ENCODE measurements around the gene SOD3.

SOD3 gene

GRCh38 chr4:24801136-24801855, 5.9 kb downstream of the SOD3 start:
- no peak for DNase-seq

DNA sequence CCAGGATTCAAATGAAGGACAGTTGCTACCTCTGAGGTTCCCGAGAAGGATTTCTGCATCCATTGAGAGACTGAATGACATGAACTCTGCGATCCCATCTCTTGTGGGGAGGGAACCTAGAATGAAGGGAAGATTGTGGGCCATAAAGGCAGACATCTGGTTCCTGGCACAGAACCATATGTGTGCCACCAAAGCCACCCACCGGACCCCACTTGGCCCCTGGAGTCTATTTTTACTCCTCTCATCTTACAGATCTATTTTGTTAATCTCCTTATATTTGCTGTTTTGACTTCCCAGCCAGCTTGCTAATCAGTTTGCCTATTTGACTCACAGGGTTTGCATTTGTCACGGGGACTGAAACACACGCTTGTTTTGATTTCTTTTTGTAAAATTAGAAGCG, 7.3 kb downstream of the SOD3 start:
- DNase-seq: no peak

GRCh38 chr4:24805067-24805466, 9.7 kb downstream of the SOD3 start:
- DNase-seq: no peak

GRCh38 chr4:24805566-24805965, 10.2 kb downstream of the SOD3 start:
- DNase-seq: no peak

DNA sequence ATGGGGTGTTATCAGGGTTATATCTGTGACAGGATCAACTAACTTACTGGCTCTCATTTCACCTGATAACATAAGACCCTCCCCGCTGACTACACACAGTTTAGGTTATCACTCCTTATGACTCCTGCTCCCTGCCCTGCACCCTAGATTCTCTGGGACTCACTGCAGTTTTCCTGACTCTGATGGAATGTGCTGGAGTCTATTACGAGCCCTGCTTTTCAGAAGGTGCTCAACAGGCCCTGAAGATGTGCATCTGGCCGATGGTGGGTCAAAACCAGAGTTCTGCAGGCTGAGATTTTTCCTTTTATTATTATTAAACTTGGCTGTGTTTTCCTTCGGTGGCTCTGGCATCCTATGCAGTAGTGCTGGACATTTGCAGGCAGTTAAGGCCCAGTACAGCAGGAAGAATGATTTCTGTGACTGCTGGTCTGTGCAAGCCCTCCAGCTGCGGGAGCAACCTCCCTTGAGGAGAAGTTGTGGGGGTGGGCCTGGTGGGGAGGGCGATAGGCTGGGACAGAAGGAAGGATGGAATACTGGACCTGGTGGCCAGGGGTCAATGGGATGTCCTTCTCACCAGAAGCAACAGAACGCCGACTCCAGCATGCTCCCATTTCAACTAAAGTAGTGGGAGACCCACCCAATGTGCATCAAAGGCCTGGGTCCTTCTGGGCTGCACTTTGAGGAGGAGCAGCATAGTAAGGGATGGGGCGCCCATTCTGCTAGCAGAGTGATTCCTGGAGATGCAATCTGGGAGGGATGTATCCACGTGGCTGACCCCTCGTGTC, 11.0 kb downstream of the SOD3 start:
- no peak for DNase-seq

GRCh38 chr4:24807611-24808010, 12.2 kb downstream of the SOD3 start:
- no peak for DNase-seq

DNA sequence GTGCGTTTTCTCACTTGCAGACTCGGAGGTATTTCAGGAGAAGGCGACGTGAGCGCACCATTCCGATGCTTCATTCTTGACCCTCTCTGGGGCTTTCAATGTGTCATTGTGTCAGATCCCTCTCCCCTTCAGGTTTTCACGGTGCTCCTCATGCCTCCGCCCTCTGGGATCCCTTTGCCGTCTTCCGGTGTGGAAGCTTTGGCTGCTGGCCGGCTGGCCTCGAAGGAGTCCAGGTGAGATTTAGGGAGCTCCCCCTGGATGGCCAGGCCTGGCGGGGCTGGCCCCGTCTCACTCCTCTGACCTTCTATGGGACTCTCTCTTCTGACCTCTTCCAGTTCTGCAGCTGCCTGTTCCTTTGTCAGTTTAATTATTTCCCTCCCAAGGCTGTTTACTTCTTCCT, 12.9 kb downstream of the SOD3 start:
- DNase-seq: no peak

DNA sequence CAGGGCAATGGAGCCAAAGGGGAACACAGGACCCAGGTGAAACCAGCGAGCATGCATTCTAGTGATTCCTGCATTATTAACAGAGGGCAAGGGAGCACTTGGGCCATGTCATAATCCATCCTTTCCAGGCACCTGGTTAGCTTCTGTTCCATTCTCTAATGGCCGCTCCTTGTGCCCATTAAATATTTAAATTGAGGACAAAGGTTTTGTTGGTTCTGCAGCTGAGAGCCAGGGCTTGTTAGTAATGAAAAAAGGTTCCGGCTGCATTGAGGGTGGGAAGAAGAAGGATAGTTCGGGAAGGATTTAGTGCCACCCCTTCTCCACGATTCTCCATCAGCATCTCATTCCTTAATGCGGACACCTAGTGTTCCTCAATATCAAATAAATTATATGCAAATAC, 13.6 kb downstream of the SOD3 start:
- DNase-seq: no peak

DNA sequence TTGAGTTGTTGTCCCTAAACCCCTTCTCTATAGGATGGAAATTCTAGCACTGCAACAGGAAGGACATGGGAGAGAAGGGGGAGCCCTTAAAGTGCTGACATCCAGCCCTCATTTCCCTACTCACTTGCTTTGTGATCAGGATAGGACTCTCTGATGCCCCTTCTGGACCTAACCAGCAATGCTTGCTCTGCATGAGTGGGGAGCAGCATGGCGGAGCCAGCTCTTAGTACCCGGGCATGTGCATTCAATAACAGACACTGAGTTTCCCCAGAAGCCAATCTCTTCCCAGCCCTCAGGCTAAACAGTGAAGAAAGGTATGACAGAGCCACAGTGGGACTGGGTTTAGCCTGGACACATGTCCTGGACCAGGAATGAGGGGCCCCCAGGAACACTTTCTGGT, 14.0 kb downstream of the SOD3 start:
- DNase-seq: no peak

GRCh38 chr4:24809815-24810405, 14.5 kb downstream of the SOD3 start:
- DNase-seq: no peak

DNA sequence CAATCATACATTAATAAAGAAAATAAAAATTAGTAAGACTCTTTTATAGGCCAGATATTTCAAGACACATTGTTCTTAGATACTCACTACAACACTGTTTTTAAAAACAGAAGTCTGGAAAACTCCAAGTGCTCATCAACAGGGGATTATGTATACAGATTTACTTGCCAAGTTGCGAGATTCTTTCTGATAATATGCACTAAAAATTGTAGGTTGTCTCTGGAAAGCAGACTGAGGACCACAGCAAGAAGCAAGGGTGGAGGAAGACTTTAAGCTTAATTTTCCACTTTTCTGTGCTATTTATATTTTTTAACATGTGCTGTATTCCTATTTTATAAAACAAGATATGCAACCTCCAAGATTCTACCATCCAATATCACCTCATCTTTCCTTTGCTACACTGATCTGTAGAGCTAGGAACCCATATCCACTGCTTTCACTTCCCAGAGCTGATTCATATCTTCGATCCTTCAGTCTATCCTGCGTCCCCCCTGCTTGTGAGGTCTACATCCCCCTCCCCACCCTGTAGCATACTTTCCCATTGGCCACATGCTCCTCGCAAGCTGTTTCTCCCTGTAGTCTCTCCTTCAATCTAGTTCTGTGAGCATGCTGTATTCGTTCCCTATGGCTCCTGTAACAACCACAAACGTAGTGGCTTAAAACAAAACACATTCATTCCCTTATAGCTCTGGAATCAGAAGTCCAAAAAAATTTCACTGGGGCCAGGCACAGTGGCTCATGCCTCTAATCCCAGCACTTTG, 15.7 kb downstream of the SOD3 start:
- DNase-seq: no peak

DNA sequence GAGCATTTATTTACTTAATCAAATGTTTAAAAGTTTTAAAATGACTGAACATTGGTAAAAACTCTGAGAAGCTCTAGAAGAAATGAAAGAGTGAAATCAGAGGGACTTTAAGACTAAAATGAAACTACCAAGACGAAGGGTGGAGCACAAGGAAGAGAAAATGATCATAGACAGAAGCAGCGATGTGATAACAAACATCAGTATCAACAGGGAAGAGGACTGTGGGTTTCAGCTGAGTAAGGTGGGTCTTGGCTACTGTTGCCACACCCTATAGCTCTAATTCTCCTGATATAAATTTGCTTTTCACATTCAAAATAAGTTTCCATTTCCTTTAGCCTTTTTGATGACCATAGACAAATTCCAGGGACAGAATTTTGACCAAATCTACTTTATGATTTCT, 18.4 kb downstream of the SOD3 start:
- DNase-seq: no peak

DNA sequence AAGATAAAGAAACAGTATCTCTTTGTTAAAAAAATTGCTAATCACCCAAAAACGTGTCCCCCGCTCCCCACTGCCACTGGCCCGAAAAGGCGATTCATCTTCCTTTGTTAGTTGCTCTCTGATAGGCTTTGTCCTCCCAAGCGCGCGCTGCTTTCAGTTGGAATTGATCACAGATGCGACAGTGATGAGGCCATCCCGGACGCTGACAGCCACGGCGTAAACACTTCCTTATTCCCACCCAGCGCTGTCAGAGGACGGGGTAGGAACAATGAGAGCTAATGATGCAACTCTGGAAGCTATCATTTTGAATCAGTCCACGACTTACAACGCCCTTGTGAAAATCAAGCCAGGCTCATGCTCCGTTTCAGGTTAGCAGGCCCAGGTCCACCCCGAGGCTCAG, 21.4 kb downstream of the SOD3 start:
- peak in 27 of 51 donors; percentile 7 to 66 (median 18) for DNase-seq

DNA sequence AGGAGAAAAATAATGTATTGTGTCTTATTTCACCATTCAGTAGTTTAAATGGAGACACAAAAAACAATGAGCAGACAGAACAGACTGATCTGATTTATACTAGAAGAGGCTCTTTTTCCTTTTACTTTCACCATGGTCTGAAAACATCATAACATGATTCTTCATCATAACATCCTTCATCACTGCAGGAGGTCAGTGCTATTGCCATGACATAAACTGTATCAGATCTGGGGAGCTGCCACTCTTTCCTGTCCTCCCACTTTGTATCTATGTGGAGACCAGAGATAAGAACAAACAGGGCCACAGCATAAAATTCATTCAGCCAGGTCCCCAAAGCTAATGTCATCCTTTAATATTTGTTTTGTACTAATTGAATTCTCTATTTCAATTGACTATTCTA, 25.2 kb downstream of the SOD3 start:
- DNase-seq: no peak

DNA sequence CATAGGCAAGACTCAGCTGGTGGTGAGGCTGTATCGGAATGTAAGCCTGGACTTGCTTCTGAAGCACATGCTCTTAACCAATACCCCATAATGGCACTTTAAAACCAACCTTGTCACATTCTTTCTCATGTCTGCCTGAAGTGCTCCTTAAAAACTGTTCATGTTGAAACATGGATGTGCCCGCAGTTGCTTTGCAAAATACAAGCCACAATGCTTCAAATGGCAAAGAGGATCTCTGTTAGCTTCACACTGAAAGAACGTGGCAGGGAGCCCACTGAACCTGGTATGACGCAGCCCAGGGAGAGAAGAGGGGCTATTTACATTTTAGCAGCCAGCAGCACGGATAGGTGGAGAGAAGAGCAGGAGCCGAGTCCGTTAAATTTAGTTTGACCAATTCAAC, 29.3 kb downstream of the SOD3 start:
- DNase-seq: no peak

GRCh38 chr4:24831637-24832036, 36.3 kb downstream of the SOD3 start:
- no peak for DNase-seq

DNA sequence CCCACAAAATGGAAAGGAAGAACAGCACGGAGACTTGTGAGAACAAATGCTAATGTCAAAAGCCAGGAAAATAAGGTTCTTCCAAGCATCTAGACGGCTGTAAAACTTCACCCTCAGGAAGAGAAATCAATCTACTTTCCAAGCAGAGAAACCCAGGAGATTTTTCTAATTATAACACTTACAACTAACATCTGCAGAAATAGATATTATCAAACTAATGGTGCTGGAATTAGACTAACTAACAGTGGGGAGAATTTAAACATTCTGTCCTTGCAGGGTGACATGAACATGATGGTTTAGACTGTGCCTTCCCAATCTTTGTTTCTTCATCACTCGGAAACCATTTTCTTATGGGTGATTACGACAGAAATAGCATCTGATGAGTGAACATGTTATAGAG, 40.3 kb downstream of the SOD3 start:
- DNase-seq: no peak

DNA sequence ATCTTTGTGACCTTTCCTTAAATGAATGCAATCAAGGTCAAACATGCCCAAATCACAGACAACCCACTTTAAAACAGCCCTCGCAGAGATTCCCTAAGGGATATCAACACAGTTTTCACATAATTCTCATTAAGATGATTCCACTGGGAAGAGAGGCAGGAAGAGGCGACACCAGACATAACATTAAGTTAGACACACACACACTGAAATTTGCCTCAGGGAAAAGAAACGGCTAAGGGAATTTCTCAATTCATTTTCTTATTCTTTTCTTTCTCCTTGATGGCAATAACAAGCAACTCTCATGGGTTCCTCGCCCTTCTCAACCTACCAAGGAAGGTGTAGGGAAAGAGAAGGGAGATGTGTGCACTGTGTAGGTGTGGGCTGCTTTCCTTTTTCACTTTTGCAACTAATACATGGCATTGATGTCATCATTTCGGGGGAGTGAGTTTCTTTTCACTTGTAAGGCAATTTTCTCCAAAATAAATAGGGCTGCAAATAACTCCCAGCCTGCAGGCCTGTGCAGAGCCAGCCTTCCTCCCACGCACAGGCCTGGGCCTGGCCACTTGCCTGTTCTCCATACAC, 41.4 kb downstream of the SOD3 start:
- no peak for DNase-seq

DNA sequence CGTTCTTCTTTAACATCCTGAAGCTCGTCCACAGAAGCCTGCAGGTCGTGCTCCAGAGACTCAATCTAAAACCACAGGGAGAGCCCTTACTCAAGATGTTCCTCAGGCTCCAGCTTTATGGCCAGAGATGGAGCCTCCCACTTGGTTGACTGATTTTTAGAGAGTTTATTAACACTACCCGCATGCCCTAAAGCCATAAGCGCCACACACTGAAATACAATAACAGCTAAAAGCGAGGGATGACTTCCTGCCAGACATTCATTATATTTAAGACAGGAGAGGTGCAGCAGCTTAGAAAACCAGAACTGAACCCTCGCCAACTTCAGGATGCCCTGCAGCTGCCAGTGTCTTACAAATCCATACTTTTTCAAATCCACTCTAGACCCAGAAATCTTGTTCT, 42.0 kb downstream of the SOD3 start:
- no peak for DNase-seq

DNA sequence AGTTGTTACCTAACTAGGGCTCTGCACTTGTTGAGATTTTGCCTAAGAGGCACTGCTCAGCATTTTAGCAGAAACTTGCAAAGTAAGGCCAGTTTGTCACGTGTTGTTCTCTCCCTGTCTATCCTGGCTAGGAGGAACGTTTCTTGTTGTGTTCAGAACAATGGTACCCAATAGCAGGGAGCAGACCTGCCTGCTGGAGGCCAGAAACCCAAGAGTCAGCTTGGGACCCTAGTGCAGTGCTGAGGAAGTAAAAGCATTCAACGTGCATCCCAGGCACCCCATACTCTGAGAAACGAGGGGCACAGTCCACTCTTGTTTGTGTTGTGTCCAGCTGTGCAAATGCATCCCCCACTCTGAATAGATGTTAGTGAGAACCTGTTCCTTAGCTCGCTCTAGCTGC, 42.4 kb downstream of the SOD3 start:
- no peak for DNase-seq

- peak in 1 of 51 donors; percentile 18 for DNase-seq
These were observed 45.0 kb downstream of the SOD3 start for GRCh38 chr4:24840362-24840761.

Measured in hypothalamus (tissue), 51 donors.